HepG2 (cell line): Measurements from ENCODE around the gene DCAF4. TPM values are rescaled to one million over a fixed set of nuclear protein-coding genes. Genes with fewer than 3 reads are reported as not detected.

Experiments used
- BHLHE40 ChIP-seq: IDR thresholded peaks from 2 replicates; pipeline ENCODE4 v1.6.1; 2011; ENCODE audit warnings: low read length, improper control_type of control experiment
- CAMTA2 ChIP-seq: sonication (generic); formaldehyde crosslinking; IDR thresholded peaks from 2 replicates; pipeline ENCODE4 v1.4.0; 2020; ENCODE audit warnings: mild to moderate bottlenecking, missing genetic modification reagents, borderline replicate concordance
- CHCHD3 ChIP-seq: sonication (generic); formaldehyde crosslinking; IDR thresholded peaks from 2 replicates; pipeline ENCODE4 v1.8.0; 2022; ENCODE audit warnings: mild to moderate bottlenecking, missing genetic modification reagents, moderate library complexity
- FOXK1 ChIP-seq: sonication (generic); formaldehyde crosslinking; IDR thresholded peaks from 2 replicates; pipeline ENCODE4 v1.4.0; 2020; ENCODE audit warnings: low read depth, missing genetic modification reagents, borderline replicate concordance
- HINFP ChIP-seq: sonication (generic); formaldehyde crosslinking; IDR thresholded peaks from 2 replicates; pipeline ENCODE4 v1.4.0; 2020; ENCODE audit warnings: low read depth, mild to moderate bottlenecking, missing genetic modification reagents
- HOXA9 ChIP-seq: sonication (generic); formaldehyde crosslinking; IDR thresholded peaks from 2 replicates; pipeline ENCODE4 v1.8.1; 2022; ENCODE audit warnings: missing genetic modification reagents, mild to moderate bottlenecking, moderate library complexity, borderline replicate concordance
- IRF9 ChIP-seq: sonication (generic); formaldehyde crosslinking; IDR thresholded peaks from 2 replicates; pipeline ENCODE4 v1.8.0; 2022; ENCODE audit warnings: missing genetic modification reagents, mild to moderate bottlenecking, borderline replicate concordance
- MIER2 ChIP-seq: IDR thresholded peaks from 2 replicates; pipeline ENCODE4 v1.6.1; 2016; ENCODE audit warnings: missing biosample characterization, missing genetic modification reagents
- MXD3 ChIP-seq: IDR thresholded peaks from 2 replicates; pipeline ENCODE4 v1.6.1; 2016; ENCODE audit warnings: mild to moderate bottlenecking, missing biosample characterization, missing genetic modification reagents
- PHF8 ChIP-seq: sonication (generic); formaldehyde crosslinking; IDR thresholded peaks from 2 replicates; pipeline ENCODE4 v1.5.0; 2020; ENCODE audit warnings: missing genetic modification reagents
- SALL1 ChIP-seq: sonication (generic); formaldehyde crosslinking; IDR thresholded peaks from 2 replicates; pipeline ENCODE4 v1.8.0; 2022; ENCODE audit warnings: mild to moderate bottlenecking, missing genetic modification reagents
- THAP11 ChIP-seq: IDR thresholded peaks from 2 replicates; pipeline ENCODE4 v1.6.1; 2016; ENCODE audit warnings: missing biosample characterization, missing genetic modification reagents
- ZBTB10 ChIP-seq: sonication (generic); formaldehyde crosslinking; IDR thresholded peaks from 2 replicates; pipeline ENCODE4 v1.4.0; 2020; ENCODE audit warnings: missing genetic modification reagents, borderline replicate concordance
- ZBTB2 ChIP-seq: sonication (generic); formaldehyde crosslinking; IDR thresholded peaks from 2 replicates; pipeline ENCODE4 v1.8.0; 2022; ENCODE audit warnings: low read depth, missing genetic modification reagents
- ZNF20 ChIP-seq: sonication (generic); formaldehyde crosslinking; IDR thresholded peaks from 2 replicates; pipeline ENCODE4 v1.4.0; 2020; ENCODE audit warnings: mild to moderate bottlenecking, moderate library complexity, missing genetic modification reagents
- ZNF224 ChIP-seq: sonication (generic); formaldehyde crosslinking; IDR thresholded peaks from 2 replicates; pipeline ENCODE4 v1.5.0; 2020; ENCODE audit warnings: mild to moderate bottlenecking, missing genetic modification reagents
- ZNF546 ChIP-seq: sonication (generic); formaldehyde crosslinking; conservative IDR thresholded peaks from 2 replicates; pipeline ENCODE4 v1.8.1; 2023; ENCODE audit warnings: mild to moderate bottlenecking, missing genetic modification reagents
- ZNF672 ChIP-seq: sonication (generic); formaldehyde crosslinking; IDR thresholded peaks from 2 replicates; pipeline ENCODE4 v1.8.1; 2022; ENCODE audit warnings: missing genetic modification reagents
- ZSCAN29 ChIP-seq: sonication (generic); formaldehyde crosslinking; conservative IDR thresholded peaks from 2 replicates; pipeline ENCODE4 v1.4.0; 2020; ENCODE audit warnings: mild to moderate bottlenecking, missing genetic modification reagents
- polyA plus RNA-seq, 8 experiments: library from polyadenylated mRNA; depleted of rRNA in 3 of 8; stranded (reverse) in 7 of 8; unstranded in 1 of 8; fragments of >200 nt; fragmentation: Illumina TruSeq in 4 of 8; extraction: Trizol in 4 of 8; gene quantifications; 2 replicates each; pipeline versions ENCODE4 v1.2.1 to v1.2.3, GENCODE V29; 2011 to 2016; ENCODE audit warnings: low read depth in 4 of 8, missing spikeins in 1 of 8, mixed read lengths in 1 of 8; ENCODE audit not compliant: insufficient read depth in 1 of 8
- total RNA-seq, 5 experiments: library from RNA; depleted of rRNA; stranded (reverse); fragments of >200 nt; fragmentation: Illumina TruSeq; extraction: Trizol; gene quantifications; 2 replicates each; pipeline ENCODE4 v1.2.3, GENCODE V29; 2016; ENCODE audit warnings: low read depth in 1 of 5
- TF ChIP-seq, protein P1 (sequence below), 2 experiments: sonication (generic) in 1 of 2; formaldehyde crosslinking in 1 of 2; IDR thresholded peaks; 2 replicates each; pipeline versions ENCODE4 v1.5.1 to v1.6.1; 2011 to 2020; ENCODE audit warnings: borderline replicate concordance in 1 of 2, low read depth in 1 of 2, low read length in 1 of 2, mild to moderate bottlenecking in 1 of 2, missing genetic modification reagents in 1 of 2, moderate library complexity in 1 of 2

DCAF4 gene
- total and polyA plus RNA-seq, 2 of the 13 experiments (the other 11 are each of a cell fraction or from before 2014, with no cell fraction given): 18.8 to 21.1 TPM

DNA sequence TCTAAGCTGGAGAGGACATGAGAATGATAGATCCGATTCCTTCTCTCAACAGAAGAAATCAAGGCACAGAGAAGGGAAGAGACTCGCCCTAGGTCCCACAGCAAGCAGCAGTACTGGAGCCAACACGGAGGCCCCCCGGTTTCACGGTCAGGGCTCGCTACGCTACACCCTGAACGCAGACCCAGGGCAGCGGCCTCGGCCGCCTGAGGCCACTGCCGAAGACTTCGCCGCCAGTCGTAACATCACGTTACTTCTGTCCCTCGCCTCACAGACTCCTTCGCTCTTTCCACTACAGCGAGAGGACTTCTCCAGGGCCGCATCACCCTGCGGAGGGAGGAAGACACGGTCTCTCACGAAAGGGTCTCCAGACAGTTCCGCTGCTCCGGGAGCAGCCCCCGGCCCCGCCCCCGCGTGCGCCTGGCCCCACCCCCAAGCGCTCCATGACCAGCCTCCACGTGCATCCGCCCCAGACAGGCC is 411 bp upstream of the DCAF4 start (continued):
- TF ChIP-seq HOXA9: no peak
- no peak for TF ChIP-seq ZBTB10 (CRISPR knock-in tag)
- no peak for TF ChIP-seq PHF8 (CRISPR knock-in tag)
- 0 out of 2 replicates have a peak, but pooled peaks have one; percentile 5 for TF ChIP-seq SALL1 (CRISPR knock-in tag)
- no peak for TF ChIP-seq ZSCAN29
- TF ChIP-seq MXD3 (CRISPR knock-in tag): no peak
- TF ChIP-seq BHLHE40: peak; percentile 60
- TF ChIP-seq, protein P1, sequence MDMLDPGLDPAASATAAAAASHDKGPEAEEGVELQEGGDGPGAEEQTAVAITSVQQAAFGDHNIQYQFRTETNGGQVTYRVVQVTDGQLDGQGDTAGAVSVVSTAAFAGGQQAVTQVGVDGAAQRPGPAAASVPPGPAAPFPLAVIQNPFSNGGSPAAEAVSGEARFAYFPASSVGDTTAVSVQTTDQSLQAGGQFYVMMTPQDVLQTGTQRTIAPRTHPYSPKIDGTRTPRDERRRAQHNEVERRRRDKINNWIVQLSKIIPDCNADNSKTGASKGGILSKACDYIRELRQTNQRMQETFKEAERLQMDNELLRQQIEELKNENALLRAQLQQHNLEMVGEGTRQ (IDR thresholded peaks at IDR 0.05; ENCODE audit: low read depth, low read length): no peak
- TF ChIP-seq, protein P1 (CRISPR knock-in tag; IDR thresholded peaks at IDR 0.05; ENCODE audit: borderline replicate concordance): 0 out of 2 replicates have a peak, but pooled peaks have one; percentile 18
- TF ChIP-seq CAMTA2: no peak
- no peak; the same call in 1 of the 2 replicates for TF ChIP-seq THAP11
- TF ChIP-seq IRF9 (CRISPR knock-in tag): 0 out of 2 replicates have a peak, but pooled peaks have one; percentile 16
- no peak for TF ChIP-seq FOXK1 (CRISPR knock-in tag)
- no peak for TF ChIP-seq ZNF224
- no peak for TF ChIP-seq ZBTB2 (CRISPR knock-in tag)
- 0 out of 2 replicates have a peak, but pooled peaks have one; percentile 34 for TF ChIP-seq HINFP (CRISPR knock-in tag)
- no peak for TF ChIP-seq ZNF672
- TF ChIP-seq ZNF20 (CRISPR knock-in tag): no peak
- TF ChIP-seq ZNF546 (CRISPR knock-in tag): no peak
- TF ChIP-seq MIER2 (CRISPR knock-in tag): 0 out of 2 replicates have a peak, but pooled peaks have one; percentile 6
- no peak for TF ChIP-seq CHCHD3 (CRISPR knock-in tag)
